Stomach smooth muscle (tissue), 2 donors: ENCODE results near the gene PRR18.
A peak's percentile ranks its signal among the peaks of the same experiment; 100 is the strongest.

Experiments
- H3K27ac ChIP-seq: one replicate; pipeline ENCODE4 v1.7.0; 2013; ENCODE audit warnings: mild to moderate bottlenecking, low read length, inconsistent platforms
- H3K27me3 ChIP-seq, 2 donors: one replicate each; pipeline ENCODE4 v1.7.0; 2013; ENCODE audit warnings: low read length in 2 of 2; ENCODE audit not compliant: insufficient read depth in 2 of 2, control insufficient read depth in 1 of 2
- H3K36me3 ChIP-seq, 2 donors: one replicate each; pipeline ENCODE4 v1.7.0; 2013; ENCODE audit warnings: low read length in 2 of 2; ENCODE audit not compliant: control insufficient read depth in 2 of 2, insufficient read depth in 2 of 2
- H3K4me1 ChIP-seq: one replicate; pipeline ENCODE4 v1.7.0; 2013; ENCODE audit warnings: low read length; ENCODE audit not compliant: control insufficient read depth, insufficient read depth
- H3K4me3 ChIP-seq, 2 donors: one replicate each; pipeline ENCODE4 v1.7.0; 2013; ENCODE audit warnings: low read length in 2 of 2
- H3K9ac ChIP-seq, 2 donors: one replicate each; pipeline ENCODE4 v1.7.0; 2013; ENCODE audit warnings: low read length in 2 of 2, mild to moderate bottlenecking in 1 of 2
- H3K9me3 ChIP-seq, 2 donors: one replicate each; pipeline ENCODE4 v1.7.0; 2013; ENCODE audit warnings: low read length in 2 of 2; ENCODE audit not compliant: control insufficient read depth in 2 of 2
- donor health status: healthy.
- donor health status: Pancreatic carcinoma.

Gene PRR18

DNA sequence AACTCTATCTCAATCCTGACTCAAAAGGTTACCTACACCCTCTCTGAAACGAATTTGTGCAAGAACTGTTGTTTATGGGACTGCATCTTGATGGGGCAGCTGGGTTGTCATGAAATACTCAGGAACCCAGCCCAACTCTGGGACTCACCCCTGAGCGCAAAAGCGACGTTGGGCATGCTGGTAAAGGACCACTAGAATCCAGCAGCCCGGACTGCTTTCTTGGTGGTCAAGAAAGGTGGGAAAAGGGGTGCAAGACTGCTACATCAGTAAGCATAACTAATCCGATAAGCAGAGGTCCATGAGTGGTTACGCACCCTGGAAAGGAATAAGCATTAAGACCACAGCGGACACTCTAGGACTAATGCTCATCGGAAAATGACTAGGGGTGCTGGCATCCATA is 6.3 kb upstream of the PRR18 start:
- Histone ChIP-seq H3K4me3 (no peak overlapping the region), H3K9ac (no peak overlapping the region), H3K27ac (no peak overlapping the region), H3K36me3 (peaks cover 2 to 3% of the 10 kb centered on the region in 2 donors), H3K27me3 (peaks cover under 1 to 1% of the 10 kb centered on the region in 2 donors), H3K9me3 (no peaks in the 10 kb centered on the region), H3K4me1 (no peaks in the 10 kb centered on the region)

GRCh38 chr6:166313255-166314070 is 5.3 kb upstream of the PRR18 start:
- no peak overlapping the region for H3K27ac ChIP-seq
- no peak overlapping the region for H3K4me3 ChIP-seq
- H3K9ac ChIP-seq = no peak overlapping the region
- no peaks in the 10 kb centered on the region for H3K9me3 ChIP-seq
- no peaks in the 10 kb centered on the region for H3K36me3 ChIP-seq
- H3K4me1 ChIP-seq = peaks cover 2% of the 10 kb centered on the region
- peaks cover 6 to 11% of the 10 kb centered on the region in 2 donors for H3K27me3 ChIP-seq

DNA sequence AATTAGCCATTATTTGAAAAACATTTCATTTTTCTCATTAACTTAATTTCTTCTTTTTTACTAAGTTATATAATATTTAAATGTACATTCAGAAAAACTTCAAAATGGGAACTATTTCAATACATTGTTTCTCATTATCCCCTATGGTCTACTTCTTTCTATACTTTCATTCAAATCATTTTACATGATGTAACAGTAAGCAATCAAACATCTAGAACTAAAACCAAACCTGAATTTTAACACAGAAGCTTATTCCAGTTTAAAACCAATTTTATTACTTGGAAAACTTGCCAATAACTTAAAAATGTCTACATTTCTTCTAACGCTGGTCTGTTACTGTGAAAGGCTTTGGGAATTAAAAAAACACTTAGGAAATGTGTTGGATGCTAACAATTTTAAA is 4.6 kb upstream of the PRR18 start:
- H3K4me1 ChIP-seq = peaks cover 5% of the 10 kb centered on the region
- H3K36me3 ChIP-seq = no peaks in the 10 kb centered on the region
- no peak overlapping the region for H3K9ac ChIP-seq
- no peaks in the 10 kb centered on the region for H3K9me3 ChIP-seq
- no peak overlapping the region for H3K27ac ChIP-seq
- peaks cover 8 to 17% of the 10 kb centered on the region in 2 donors for H3K27me3 ChIP-seq
- H3K4me3 ChIP-seq = no peak overlapping the region

- H3K36me3 ChIP-seq = no peaks in the 10 kb centered on the region
- no peak overlapping the region for H3K9ac ChIP-seq
- peaks cover 16% of the 10 kb centered on the region for H3K4me1 ChIP-seq
- no peak overlapping the region for H3K4me3 ChIP-seq
- H3K27me3 ChIP-seq = peaks cover 18 to 32% of the 10 kb centered on the region in 2 donors
- no peaks in the 10 kb centered on the region for H3K9me3 ChIP-seq
- no peak overlapping the region for H3K27ac ChIP-seq
Observed at GRCh38 chr6:166310634-166311033, 2.4 kb upstream of the PRR18 start.

DNA sequence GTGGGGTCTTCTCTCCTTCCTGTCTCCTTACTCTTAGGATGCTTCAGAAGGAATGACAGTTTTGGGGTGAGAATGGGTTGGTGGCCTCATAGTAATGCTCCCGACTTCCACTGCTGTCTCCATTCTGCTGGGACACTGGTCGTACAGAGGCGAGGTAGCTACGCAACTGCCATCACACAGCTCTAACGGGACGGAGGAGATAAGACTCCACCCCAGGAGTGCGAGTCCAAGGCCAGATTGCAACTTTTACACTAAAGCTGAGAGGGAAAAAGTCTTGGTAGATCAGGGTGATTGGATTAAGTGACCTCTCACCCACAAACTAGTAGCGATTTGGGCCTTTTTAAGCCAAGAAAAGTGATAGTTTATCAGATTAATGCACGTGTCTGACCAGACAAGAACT is 1.8 kb upstream of the PRR18 start:
- Histone ChIP-seq H3K4me3 (no peak overlapping the region), H3K27me3 (peaks cover 22 to 38% of the 10 kb centered on the region in 2 donors), H3K9ac (no peak overlapping the region), H3K36me3 (no peaks in the 10 kb centered on the region), H3K9me3 (no peaks in the 10 kb centered on the region), H3K27ac (no peak overlapping the region), H3K4me1 (peaks cover 16% of the 10 kb centered on the region)

DNA sequence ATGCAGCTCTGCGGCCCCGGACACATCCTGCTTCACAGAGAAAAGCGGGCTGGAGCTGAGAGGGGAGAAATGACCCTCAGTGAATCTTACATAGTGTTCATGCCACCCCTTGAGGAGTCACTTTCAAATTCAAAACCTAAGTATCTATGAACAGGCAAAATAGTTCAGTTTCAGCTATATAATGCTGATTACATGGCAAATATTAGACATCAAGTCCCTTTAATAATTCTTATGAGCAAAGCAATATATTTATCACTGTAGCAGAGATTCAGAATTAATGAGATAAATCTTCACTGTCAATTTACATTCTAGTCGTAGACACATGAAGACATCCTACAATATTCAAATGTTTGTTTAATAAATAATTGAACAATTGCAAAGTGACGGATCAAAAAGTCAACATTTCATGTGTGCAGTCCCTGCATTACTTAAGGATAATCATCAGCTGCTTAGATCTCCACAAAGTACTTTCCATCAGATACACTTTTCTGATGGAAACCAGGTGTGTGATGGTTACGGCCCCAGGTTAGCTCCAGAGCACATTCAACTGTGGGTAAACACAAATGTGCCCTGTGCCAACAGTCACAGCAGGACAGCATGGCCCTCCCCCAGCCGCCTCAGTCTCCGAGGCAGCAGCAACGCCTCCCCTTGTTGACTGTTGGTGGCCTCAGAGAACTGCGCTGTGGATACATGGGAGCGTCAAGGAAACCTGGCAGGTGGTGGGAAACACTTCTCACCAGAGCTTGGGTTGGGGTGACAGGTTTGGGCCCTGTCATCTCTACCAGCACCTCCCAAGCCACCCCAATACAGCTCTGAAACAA is 787 bp upstream of the PRR18 start:
- Histone ChIP-seq H3K4me3 (no peak overlapping the region), H3K36me3 (no peaks in the 10 kb centered on the region), H3K27ac (no peak overlapping the region), H3K4me1 (peaks cover 16% of the 10 kb centered on the region), H3K9ac (no peak overlapping the region), H3K9me3 (no peaks in the 10 kb centered on the region), H3K27me3 (peaks cover 27 to 38% of the 10 kb centered on the region in 2 donors)

- H3K27ac ChIP-seq = no peak overlapping the region
- H3K9ac ChIP-seq = no peak overlapping the region
Observed at GRCh38 chr6:166307082-166308032, 835 bp downstream of the PRR18 start.

DNA sequence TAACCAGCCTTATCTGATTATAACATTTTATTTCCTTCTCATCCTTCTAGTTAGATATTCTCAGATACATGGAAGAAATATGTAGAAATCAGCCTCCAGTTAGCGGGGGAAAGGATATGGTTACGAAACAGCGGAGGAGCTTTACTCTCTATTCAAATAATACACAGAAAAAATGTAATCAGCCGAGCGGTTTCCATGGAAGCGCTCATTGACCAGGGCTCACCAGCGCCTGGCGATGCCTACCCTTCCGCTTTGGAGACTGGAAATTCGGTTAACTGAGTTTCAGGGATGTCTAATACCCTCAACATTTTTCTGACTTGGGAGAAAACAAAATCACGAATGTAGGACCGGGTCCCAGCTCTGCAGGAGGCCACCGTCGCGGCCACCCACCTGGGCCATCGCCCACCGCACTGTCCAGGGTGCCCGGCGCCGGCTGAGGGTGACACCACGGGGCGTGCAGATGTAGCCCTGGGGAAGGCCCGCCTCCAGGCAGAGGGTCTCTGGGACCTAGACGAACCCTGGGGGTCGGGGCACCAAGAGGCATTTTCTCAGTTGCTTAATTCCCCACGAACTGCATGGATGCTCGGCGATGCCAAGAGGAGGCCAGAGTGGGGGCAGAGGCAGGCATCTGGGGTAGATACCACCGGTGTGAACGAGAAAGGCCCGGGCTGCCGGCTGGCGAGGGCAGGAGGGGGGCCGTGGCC is 1.7 kb downstream of the PRR18 start:
- no peak overlapping the region for H3K9ac ChIP-seq
- peaks cover 32 to 40% of the 10 kb centered on the region in 2 donors for H3K27me3 ChIP-seq
- H3K27ac ChIP-seq = no peak overlapping the region
- peaks cover 16% of the 10 kb centered on the region for H3K4me1 ChIP-seq
- peak overlapping the region in 1 of 2 donors; percentile 54 for H3K4me3 ChIP-seq
- H3K36me3 ChIP-seq = no peaks in the 10 kb centered on the region
- H3K9me3 ChIP-seq = no peaks in the 10 kb centered on the region

More at GRCh38 chr6:166307082-166308032, 835 bp downstream of the PRR18 start:
- Histone ChIP-seq H3K9me3 (no peaks in the 10 kb centered on the region), H3K4me1 (peaks cover 16% of the 10 kb centered on the region), H3K27me3 (peaks cover 29 to 38% of the 10 kb centered on the region in 2 donors), H3K36me3 (no peaks in the 10 kb centered on the region), H3K4me3 (peak overlapping the region in 1 of 2 donors; percentile 63)

GRCh38 chr6:166305562-166306117 is 2.6 kb downstream of the PRR18 start:
- Histone ChIP-seq H3K27me3 (peaks cover 32 to 41% of the 10 kb centered on the region in 2 donors), H3K4me3 (no peak overlapping the region), H3K27ac (no peak overlapping the region)

More at GRCh38 chr6:166305562-166306117, 2.6 kb downstream of the PRR18 start:
- Histone ChIP-seq H3K36me3 (no peaks in the 10 kb centered on the region), H3K4me1 (peaks cover 16% of the 10 kb centered on the region), H3K9ac (no peak overlapping the region), H3K9me3 (no peaks in the 10 kb centered on the region)
